Body of pancreas (tissue), 4 donors: ENCODE measurements around the gene HBQ1.

Experiments used
- POLR2A ChIP-seq, 3 donors: fragments of 450-650 bp; IDR thresholded peaks; one replicate each; pipeline ENCODE4 v1.6.1; 2016; ENCODE audit warnings: antibody characterized with exemption in 3 of 3, mild to moderate bottlenecking in 2 of 3
- TF ChIP-seq, protein P1 (sequence below), 7 experiments: fragments of 450-650 bp in 4 of 7; fragments of 200-600 bp in 3 of 7; sonication (generic) in 3 of 7; IDR thresholded peaks; one replicate each; pipeline ENCODE4 v1.5.1; 2016 to 2019; ENCODE audit warnings: antibody characterized with exemption in 7 of 7

DNA sequence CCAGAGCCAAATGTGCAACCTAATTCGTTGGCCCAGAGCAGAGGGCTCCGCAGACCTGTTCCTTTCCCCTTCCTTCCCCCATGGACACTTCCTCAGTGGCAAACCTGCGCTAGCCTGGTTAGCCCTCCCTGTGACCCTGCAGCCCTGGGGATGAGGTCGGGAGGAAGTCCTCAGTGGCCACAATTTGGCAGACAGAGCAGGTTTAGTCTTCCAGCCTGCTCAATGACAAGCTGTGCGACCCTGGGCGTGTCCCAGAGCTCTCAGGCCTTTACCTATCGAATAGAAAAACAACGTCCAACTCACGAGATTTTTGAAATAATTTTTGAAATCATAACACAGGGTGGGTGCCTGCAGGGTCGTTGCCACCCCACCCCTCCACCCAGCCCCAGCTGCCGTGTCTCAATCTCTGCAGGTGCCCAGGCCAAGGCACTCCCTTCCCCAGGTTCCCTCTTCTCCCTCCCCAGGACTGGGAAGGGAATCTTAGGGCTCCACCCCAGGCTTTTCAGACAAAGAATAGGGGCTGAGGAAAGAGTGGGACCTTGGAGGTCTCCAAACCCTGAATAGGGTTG is 13.1 kb upstream of the HBQ1 start:
- TF ChIP-seq, protein P1, sequence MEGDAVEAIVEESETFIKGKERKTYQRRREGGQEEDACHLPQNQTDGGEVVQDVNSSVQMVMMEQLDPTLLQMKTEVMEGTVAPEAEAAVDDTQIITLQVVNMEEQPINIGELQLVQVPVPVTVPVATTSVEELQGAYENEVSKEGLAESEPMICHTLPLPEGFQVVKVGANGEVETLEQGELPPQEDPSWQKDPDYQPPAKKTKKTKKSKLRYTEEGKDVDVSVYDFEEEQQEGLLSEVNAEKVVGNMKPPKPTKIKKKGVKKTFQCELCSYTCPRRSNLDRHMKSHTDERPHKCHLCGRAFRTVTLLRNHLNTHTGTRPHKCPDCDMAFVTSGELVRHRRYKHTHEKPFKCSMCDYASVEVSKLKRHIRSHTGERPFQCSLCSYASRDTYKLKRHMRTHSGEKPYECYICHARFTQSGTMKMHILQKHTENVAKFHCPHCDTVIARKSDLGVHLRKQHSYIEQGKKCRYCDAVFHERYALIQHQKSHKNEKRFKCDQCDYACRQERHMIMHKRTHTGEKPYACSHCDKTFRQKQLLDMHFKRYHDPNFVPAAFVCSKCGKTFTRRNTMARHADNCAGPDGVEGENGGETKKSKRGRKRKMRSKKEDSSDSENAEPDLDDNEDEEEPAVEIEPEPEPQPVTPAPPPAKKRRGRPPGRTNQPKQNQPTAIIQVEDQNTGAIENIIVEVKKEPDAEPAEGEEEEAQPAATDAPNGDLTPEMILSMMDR (IDR thresholded peaks at IDR 0.05): no peak
- no peak for TF ChIP-seq POLR2A (IDR thresholded peaks at IDR 0.05)
